HG02623 (cell line): ENCODE results near the gene PPP2R3A.
"Not testable (repeated sequence)": the region's sequence is repeated elsewhere in the genome, so short reads cannot be mapped to it uniquely, and the experiment has no call there.

ENCODE experiments used
- ATAC-seq: cut with Tn5 transposase; IDR thresholded peaks from one replicate; pipeline ENCODE4 v1.9.1; 2021; ENCODE audit warnings: moderate library complexity; ENCODE audit not compliant: unreplicated experiment

PPP2R3A gene

GRCh38 chr3:135965506-135966270 is at the start of gene PPP2R3A:
PPP2R3A (plus strand) TSS chr3:135965728; CDS start chr3:136001499, 35,771 bp downstream.
- ATAC-seq: peak; percentile 66

GRCh38 chr3:135916310-135916709 is 49.2 kb upstream of the PPP2R3A start:
- no peak for ATAC-seq

- no peak for ATAC-seq
Observed at GRCh38 chr3:135917076-135917475, 48.5 kb upstream of the PPP2R3A start.

- no peak for ATAC-seq
Observed at GRCh38 chr3:135917927-135918597, 47.5 kb upstream of the PPP2R3A start.

- ATAC-seq: no peak
Observed at GRCh38 chr3:135918600-135918999, 46.9 kb upstream of the PPP2R3A start.

GRCh38 chr3:135920275-135920674 is 45.3 kb upstream of the PPP2R3A start:
- no peak for ATAC-seq

GRCh38 chr3:135922903-135923250 is 42.7 kb upstream of the PPP2R3A start:
- no peak for ATAC-seq

- ATAC-seq: no peak
Observed at GRCh38 chr3:135924506-135924905, 41.0 kb upstream of the PPP2R3A start.

GRCh38 chr3:135926664-135927063 is 38.9 kb upstream of the PPP2R3A start:
- ATAC-seq: no peak

GRCh38 chr3:135927155-135927554 is 38.4 kb upstream of the PPP2R3A start:
- ATAC-seq: no peak

- ATAC-seq: no peak
Observed at GRCh38 chr3:135929670-135930069, 35.9 kb upstream of the PPP2R3A start.

GRCh38 chr3:135930255-135930654 is 35.3 kb upstream of the PPP2R3A start:
- ATAC-seq: no peak

- ATAC-seq: not testable (repeated sequence)
Observed at GRCh38 chr3:135935171-135935570, 30.4 kb upstream of the PPP2R3A start.

- ATAC-seq: not testable (repeated sequence)
Observed at GRCh38 chr3:135937766-135938165, 27.8 kb upstream of the PPP2R3A start.

GRCh38 chr3:135944831-135945230 is 20.7 kb upstream of the PPP2R3A start:
- ATAC-seq: no peak

- no peak for ATAC-seq
Observed at GRCh38 chr3:135950941-135951340, 14.6 kb upstream of the PPP2R3A start.

- ATAC-seq: no peak
Observed at GRCh38 chr3:135964160-135964955, 1.2 kb upstream of the PPP2R3A start.

GRCh38 chr3:135965129-135965505 is 411 bp upstream of the PPP2R3A start:
- ATAC-seq: no peak

GRCh38 chr3:135966271-135966961 is 888 bp downstream of the PPP2R3A start:
- no peak for ATAC-seq

GRCh38 chr3:135966962-135967274 is 1.4 kb downstream of the PPP2R3A start:
- ATAC-seq: no peak

- no peak for ATAC-seq
Observed at GRCh38 chr3:135967867-135968266, 2.3 kb downstream of the PPP2R3A start.
